Esophagus (tissue), 2 donors: Measurements from ENCODE around the gene MOB2. TPM values are rescaled to one million over a fixed set of nuclear protein-coding genes. Genes with fewer than 3 reads are reported as not detected.

Experiments used
- polyA plus RNA-seq, 2 donors: library from polyadenylated mRNA; stranded (reverse); fragments of 200-250 nt; gene quantifications; one replicate each; pipeline ENCODE4 v1.2.3, GENCODE V29; 2013
- donor health status: healthy with polysubstance abuse.
- donor health status: Bipolar disorder and iron deficiency.

The MOB2 gene
- polyA plus RNA-seq, 2 donors, result 33.2 to 43.8 TPM

Other genes with a start within 250 kb of the MOB2 start
- gene TOLLIP, start 177.1 kb downstream of the MOB2 start, polyA plus RNA-seq, result 10 to 100 TPM; 44.4 to 68.0 TPM
- gene BRSK2, start 96.8 kb downstream of the MOB2 start, polyA plus RNA-seq, result 1 to 10 TPM in 1 of 2 donors, under 1 TPM in 1; 0.90 to 1.1 TPM
- gene DUSP8, start 85.5 kb upstream of the MOB2 start, polyA plus RNA-seq, result under 1 TPM; 0.69 to 0.84 TPM
- not detected for gene KRTAP5-1, start 98.5 kb upstream of the MOB2 start, polyA plus RNA-seq
- not detected for gene KRTAP5-2, start 111.5 kb upstream of the MOB2 start, polyA plus RNA-seq
- not detected for gene KRTAP5-3, start 121.7 kb upstream of the MOB2 start, polyA plus RNA-seq
- gene KRTAP5-4, start 135.4 kb upstream of the MOB2 start, polyA plus RNA-seq, result not detected
- not detected for gene KRTAP5-5, start 143.0 kb upstream of the MOB2 start, polyA plus RNA-seq
- not detected for gene KRTAP5-6, start 210.4 kb upstream of the MOB2 start, polyA plus RNA-seq